ENCODE data around the gene CHAD. TPM values are rescaled to one million over a fixed set of nuclear protein-coding genes. Genes with fewer than 3 reads are reported as not detected.
A peak's percentile ranks its signal among the peaks of the same experiment; 100 is the strongest.
"Not testable (repeated sequence)": the region's sequence is repeated elsewhere in the genome, so short reads cannot be mapped to it uniquely, and the experiment has no call there.

CHAD gene
- total and polyA plus RNA-seq, 3 experiments from 2014 or later = not detected

- peaks cover 18 to 30% (median 27%) of the 10 kb centered on the region in 3 donors for H3K4me1 Mint-ChIP-seq
- POLR2A ChIA-PET = interaction anchor here (0.6 to 1.0 kb wide), 2 partner anchors 24 to 637 kb away, joined by 3 read pairs; partner anchors contain the start of gene LRRC59
Measured at GRCh38 chr17:50420419-50421112, 48.1 kb downstream of the CHAD start.

GRCh38 chr17:50419577-50419976 is 49.1 kb downstream of the CHAD start:
- H3K9me3 ChIP-seq (ENCODE audit: low read length); H3K27me3 ChIP-seq (ENCODE audit: insufficient read depth, low read length, poor library complexity, severe bottlenecking); H3K4me3 ChIP-seq (ENCODE audit: low read length); H3K27ac ChIP-seq (ENCODE audit: low read depth, low read length); CTCF ChIA-PET; H3K36me3 Mint-ChIP-seq; POLR2A ChIA-PET; DNase-seq; H3K9me3 Mint-ChIP-seq; H3K27me3 Mint-ChIP-seq; H3K36me3 ChIP-seq (ENCODE audit: insufficient read depth, low read length): not testable (repeated sequence)
- H3K4me1 ChIP-seq (ENCODE audit: insufficient read depth, low read length) = peaks cover 16% of the 10 kb centered on the region
- peak overlapping the region in 2 of 7 donors; percentile 18 to 50 for H3K4me3 Mint-ChIP-seq
- H3K4me1 Mint-ChIP-seq = peaks cover 18 to 29% (median 22%) of the 10 kb centered on the region in 3 donors
- H3K27ac Mint-ChIP-seq = peak overlapping the region in 2 of 8 donors; percentile 58 to 88

More at GRCh38 chr17:50420419-50421112, 48.1 kb downstream of the CHAD start:
- peak overlapping the region in 5 of 7 donors; percentile 26 to 85 (median 78) for H3K4me3 Mint-ChIP-seq
- H3K36me3 Mint-ChIP-seq = peaks cover 0 to 6% (median 2%) of the 10 kb centered on the region in 3 donors
- Histone ChIP-seq H3K4me3 (ENCODE audit: low read length) (peak overlapping the region; percentile 20), H3K36me3 (ENCODE audit: insufficient read depth, low read length) (no peaks in the 10 kb centered on the region), H3K4me1 (ENCODE audit: insufficient read depth, low read length) (peaks cover 23% of the 10 kb centered on the region), H3K27ac (ENCODE audit: low read depth, low read length) (no peak overlapping the region), H3K27me3 (ENCODE audit: insufficient read depth, low read length, poor library complexity, severe bottlenecking) (no peaks in the 10 kb centered on the region), H3K9me3 (ENCODE audit: low read length) (no peaks in the 10 kb centered on the region)
- CTCF ChIA-PET = interaction anchor here (0.9 to 2.4 kb wide), 3 partner anchors 23 to 59 kb away, joined by 3 to 8 read pairs (median 4); partner anchors contain the start of gene LRRC59
- no peak for DNase-seq
- peak overlapping the region in 6 of 8 donors; percentile 86 to 98 (median 92) for H3K27ac Mint-ChIP-seq
- peaks cover 3 to 6% (median 4%) of the 10 kb centered on the region in 5 donors for H3K9me3 Mint-ChIP-seq
- H3K27me3 Mint-ChIP-seq = peaks cover under 1 to 3% of the 10 kb centered on the region in 2 donors

- Mint-ChIP-seq H3K9me3 (peaks cover 3 to 6% (median 4%) of the 10 kb centered on the region in 5 donors), H3K4me1 (peaks cover 2 to 7% (median 2%) of the 10 kb centered on the region in 3 donors)
- CTCF ChIA-PET = interaction anchor here (1.5 kb wide), 1 partner anchor 17 kb away, joined by 3 read pairs; the partner anchor contains the start of gene LRRC59
Measured at GRCh38 chr17:50414808-50415207, 53.9 kb downstream of the CHAD start.

More at GRCh38 chr17:50414808-50415207, 53.9 kb downstream of the CHAD start:
- Histone ChIP-seq H3K4me3 (ENCODE audit: low read length) (no peak overlapping the region), H3K27me3 (ENCODE audit: insufficient read depth, low read length, poor library complexity, severe bottlenecking) (no peaks in the 10 kb centered on the region), H3K27ac (ENCODE audit: low read depth, low read length) (no peak overlapping the region), H3K36me3 (ENCODE audit: insufficient read depth, low read length) (no peaks in the 10 kb centered on the region), H3K4me1 (ENCODE audit: insufficient read depth, low read length) (no peaks in the 10 kb centered on the region), H3K9me3 (ENCODE audit: low read length) (no peaks in the 10 kb centered on the region)
- POLR2A ChIA-PET = no interaction called here
- DNase-seq = no peak
- H3K36me3 Mint-ChIP-seq = peaks cover 0 to 11% (median 4%) of the 10 kb centered on the region in 3 donors
- H3K27me3 Mint-ChIP-seq = peaks cover 2 to 7% of the 10 kb centered on the region in 2 donors
- no peak overlapping the region for H3K27ac Mint-ChIP-seq
- H3K4me3 Mint-ChIP-seq = no peak overlapping the region

Other genes starting within 250 kb of the CHAD start
- gene TMEM92, start 194.4 kb downstream of the CHAD start, total RNA-seq = not detected
- not detected for gene TMEM92, start 194.4 kb downstream of the CHAD start, polyA plus RNA-seq
- 10 to 100 TPM; 31.8 to 32.6 TPM for gene XYLT2, start 122.8 kb downstream of the CHAD start, total RNA-seq
- gene XYLT2, start 122.8 kb downstream of the CHAD start, polyA plus RNA-seq = 17.8 TPM
- 10 to 100 TPM; 87.2 to 88.8 TPM for gene MRPL27, start 95.7 kb downstream of the CHAD start, total RNA-seq
- 49.2 TPM for gene MRPL27, start 95.7 kb downstream of the CHAD start, polyA plus RNA-seq
- gene EME1, start 95.7 kb downstream of the CHAD start, total RNA-seq = 10 to 100 TPM; 23.6 to 24.8 TPM
- 0.43 TPM for gene EME1, start 95.7 kb downstream of the CHAD start, polyA plus RNA-seq
- 100 to 1,000 TPM; 122 to 127 TPM for gene LRRC59, start 71.4 kb downstream of the CHAD start, total RNA-seq
- 22.9 TPM for gene LRRC59, start 71.4 kb downstream of the CHAD start, polyA plus RNA-seq
- gene ACSF2, start 42.7 kb downstream of the CHAD start, total RNA-seq = 10 to 100 TPM; 12.4 to 14.8 TPM
- 3.1 TPM for gene ACSF2, start 42.7 kb downstream of the CHAD start, polyA plus RNA-seq
- gene RSAD1, start 10.0 kb upstream of the CHAD start, total RNA-seq = 10 to 100 TPM; 45.7 to 46.8 TPM
- 66.4 TPM for gene RSAD1, start 10.0 kb upstream of the CHAD start, polyA plus RNA-seq
- under 1 TPM; 0.83 to 0.86 TPM for gene MYCBPAP, start 39.6 kb upstream of the CHAD start, total RNA-seq
- gene MYCBPAP, start 39.6 kb upstream of the CHAD start, polyA plus RNA-seq = not detected
- not detected for gene EPN3, start 63.9 kb upstream of the CHAD start, total RNA-seq
- gene EPN3, start 63.9 kb upstream of the CHAD start, polyA plus RNA-seq = not detected
- 10 to 100 TPM; 34.7 to 42.9 TPM for gene SPATA20, start 78.3 kb upstream of the CHAD start, total RNA-seq
- gene SPATA20, start 78.3 kb upstream of the CHAD start, polyA plus RNA-seq = 11.0 TPM
- gene CACNA1G, start 91.8 kb upstream of the CHAD start, total RNA-seq = under 1 TPM in 1 of 2 experiments, not detected in 1; 0.07 TPM
- not detected for gene CACNA1G, start 91.8 kb upstream of the CHAD start, polyA plus RNA-seq
- under 1 TPM; 0.37 to 0.69 TPM for gene ABCC3, start 166.0 kb upstream of the CHAD start, total RNA-seq
- not detected for gene ABCC3, start 166.0 kb upstream of the CHAD start, polyA plus RNA-seq
- 10 to 100 TPM; 48.2 to 48.5 TPM for gene ANKRD40, start 239.0 kb upstream of the CHAD start, total RNA-seq
- 6.6 TPM for gene ANKRD40, start 239.0 kb upstream of the CHAD start, polyA plus RNA-seq